Measurements from ENCODE around the gene RFPL2. TPM values are rescaled to one million over a fixed set of nuclear protein-coding genes. Genes with fewer than 3 reads are reported as not detected.
"Not testable (repeated sequence)": the region's sequence is repeated elsewhere in the genome, so short reads cannot be mapped to it uniquely, and the experiment has no call there.

RFPL2 gene
- total RNA-seq, 1 experiment from 2014 or later: 0.45 TPM

- H3K4me3 ChIP-seq (ENCODE audit: insufficient read depth, low read depth, low read length): no peak overlapping the region
- DNase-seq: no peak
- no peaks in the 10 kb centered on the region for H3K36me3 ChIP-seq (replicated peaks; ENCODE audit: control insufficient read depth, insufficient read depth, low read length)
- peaks cover 29% of the 10 kb centered on the region for H3K27me3 ChIP-seq (ENCODE audit: control insufficient read depth, insufficient read depth, low read length)
These were observed 5.5 kb downstream of the RFPL2 start for GRCh38 chr22:32199341-32199740.

GRCh38 chr22:32197553-32198226 lies 7.2 kb downstream of the RFPL2 start:
- H3K36me3 ChIP-seq (replicated peaks; ENCODE audit: control insufficient read depth, insufficient read depth, low read length); DNase-seq: not testable (repeated sequence)

GRCh38 chr22:32195900-32196299 lies 9.0 kb downstream of the RFPL2 start:
- not testable (repeated sequence) for H3K36me3 ChIP-seq (replicated peaks; ENCODE audit: control insufficient read depth, insufficient read depth, low read length); DNase-seq; H3K4me3 ChIP-seq (ENCODE audit: insufficient read depth, low read depth, low read length); H3K27me3 ChIP-seq (ENCODE audit: control insufficient read depth, insufficient read depth, low read length)

More at GRCh38 chr22:32197553-32198226, 7.2 kb downstream of the RFPL2 start:
- not testable (repeated sequence) for H3K4me3 ChIP-seq (ENCODE audit: insufficient read depth, low read depth, low read length)
- H3K27me3 ChIP-seq (ENCODE audit: control insufficient read depth, insufficient read depth, low read length): peaks cover 12% of the 10 kb centered on the region

- not testable (repeated sequence) for H3K4me3 ChIP-seq (ENCODE audit: insufficient read depth, low read depth, low read length); H3K27me3 ChIP-seq (ENCODE audit: control insufficient read depth, insufficient read depth, low read length); H3K36me3 ChIP-seq (replicated peaks; ENCODE audit: control insufficient read depth, insufficient read depth, low read length); DNase-seq
These were observed 11.5 kb downstream of the RFPL2 start for GRCh38 chr22:32193346-32193745.

GRCh38 chr22:32191021-32191420 lies 13.9 kb downstream of the RFPL2 start:
- not testable (repeated sequence) for H3K4me3 ChIP-seq (ENCODE audit: insufficient read depth, low read depth, low read length); DNase-seq; H3K36me3 ChIP-seq (replicated peaks; ENCODE audit: control insufficient read depth, insufficient read depth, low read length); H3K27me3 ChIP-seq (ENCODE audit: control insufficient read depth, insufficient read depth, low read length)

- no peak for DNase-seq
- no peaks in the 10 kb centered on the region for H3K27me3 ChIP-seq (ENCODE audit: control insufficient read depth, insufficient read depth, low read length)
- no peak overlapping the region for H3K4me3 ChIP-seq (ENCODE audit: insufficient read depth, low read depth, low read length)
- H3K36me3 ChIP-seq (replicated peaks; ENCODE audit: control insufficient read depth, insufficient read depth, low read length): no peaks in the 10 kb centered on the region
These were observed 19.1 kb downstream of the RFPL2 start for GRCh38 chr22:32185821-32186220.

- no peak for DNase-seq
- no peaks in the 10 kb centered on the region for H3K36me3 ChIP-seq (replicated peaks; ENCODE audit: control insufficient read depth, insufficient read depth, low read length)
These were observed 21.2 kb downstream of the RFPL2 start for GRCh38 chr22:32183625-32184024.

GRCh38 chr22:32181043-32181442 lies 23.8 kb downstream of the RFPL2 start:
- Histone ChIP-seq H3K4me3 (ENCODE audit: insufficient read depth, low read depth, low read length) (no peak overlapping the region), H3K36me3 (replicated peaks; ENCODE audit: control insufficient read depth, insufficient read depth, low read length) (no peaks in the 10 kb centered on the region), H3K27me3 (ENCODE audit: control insufficient read depth, insufficient read depth, low read length) (peaks cover 6% of the 10 kb centered on the region; the same call in 1 of the 2 replicates)
- DNase-seq: no peak

More at GRCh38 chr22:32183625-32184024, 21.2 kb downstream of the RFPL2 start:
- H3K27me3 ChIP-seq (ENCODE audit: control insufficient read depth, insufficient read depth, low read length): no peaks in the 10 kb centered on the region
- H3K4me3 ChIP-seq (ENCODE audit: insufficient read depth, low read depth, low read length): no peak overlapping the region

- Histone ChIP-seq H3K36me3 (replicated peaks; ENCODE audit: control insufficient read depth, insufficient read depth, low read length) (no peaks in the 10 kb centered on the region), H3K4me3 (ENCODE audit: insufficient read depth, low read depth, low read length) (no peak overlapping the region), H3K27me3 (ENCODE audit: control insufficient read depth, insufficient read depth, low read length) (peaks cover 21% of the 10 kb centered on the region)
- no peak for DNase-seq
These were observed 27.6 kb downstream of the RFPL2 start for GRCh38 chr22:32177221-32177765.

- peaks cover 21% of the 10 kb centered on the region for H3K27me3 ChIP-seq (ENCODE audit: control insufficient read depth, insufficient read depth, low read length)
- peak overlapping the region; percentile 44 for H3K4me3 ChIP-seq (ENCODE audit: insufficient read depth, low read depth, low read length)
- DNase-seq: peak; percentile 79
- H3K36me3 ChIP-seq (replicated peaks; ENCODE audit: control insufficient read depth, insufficient read depth, low read length): no peaks in the 10 kb centered on the region
These were observed 28.9 kb downstream of the RFPL2 start for GRCh38 chr22:32175683-32176644.

GRCh38 chr22:32175115-32175514 lies 29.8 kb downstream of the RFPL2 start:
- Histone ChIP-seq H3K36me3 (replicated peaks; ENCODE audit: control insufficient read depth, insufficient read depth, low read length) (no peaks in the 10 kb centered on the region), H3K4me3 (ENCODE audit: insufficient read depth, low read depth, low read length) (no peak overlapping the region), H3K27me3 (ENCODE audit: control insufficient read depth, insufficient read depth, low read length) (peaks cover 21% of the 10 kb centered on the region)
- no peak for DNase-seq

GRCh38 chr22:32165681-32166080 lies 39.2 kb downstream of the RFPL2 start:
- H3K27me3 ChIP-seq (ENCODE audit: control insufficient read depth, insufficient read depth, low read length): no peaks in the 10 kb centered on the region
- H3K4me3 ChIP-seq (ENCODE audit: insufficient read depth, low read depth, low read length): no peak overlapping the region
- H3K36me3 ChIP-seq (replicated peaks; ENCODE audit: control insufficient read depth, insufficient read depth, low read length): no peaks in the 10 kb centered on the region
- DNase-seq: no peak

- H3K4me3 ChIP-seq (ENCODE audit: insufficient read depth, low read depth, low read length): no peak overlapping the region
- DNase-seq: no peak
- H3K36me3 ChIP-seq (replicated peaks; ENCODE audit: control insufficient read depth, insufficient read depth, low read length): no peaks in the 10 kb centered on the region
- no peaks in the 10 kb centered on the region for H3K27me3 ChIP-seq (ENCODE audit: control insufficient read depth, insufficient read depth, low read length)
These were observed 40.6 kb downstream of the RFPL2 start for GRCh38 chr22:32164075-32164860.

- not testable (repeated sequence) for H3K36me3 ChIP-seq (replicated peaks; ENCODE audit: control insufficient read depth, insufficient read depth, low read length); DNase-seq; H3K4me3 ChIP-seq (ENCODE audit: insufficient read depth, low read depth, low read length); H3K27me3 ChIP-seq (ENCODE audit: control insufficient read depth, insufficient read depth, low read length)
These were observed 44.5 kb downstream of the RFPL2 start for GRCh38 chr22:32160411-32160810.
